ENCODE results near the gene OAT.

OAT gene

GRCh38 chr10:124403548-124403947 lies 15.2 kb downstream of the OAT start:
- H3K4me3 Mint-ChIP-seq: no peak overlapping the region
- ATAC-seq (replicated peaks) (peak; percentile 98 to 100), DNase-seq (no peak)
- H3K27ac Mint-ChIP-seq: no peak overlapping the region
- peaks cover 0 to 2% of the 10 kb centered on the region in 2 donors for H3K9me3 Mint-ChIP-seq
- peaks cover 8 to 9% of the 10 kb centered on the region in 2 donors for H3K4me1 Mint-ChIP-seq
- no peaks in the 10 kb centered on the region for H3K27me3 Mint-ChIP-seq
- H3K36me3 Mint-ChIP-seq: peaks cover 16 to 30% of the 10 kb centered on the region in 2 donors

- Mint-ChIP-seq H3K9me3 (peaks cover 0 to 2% of the 10 kb centered on the region in 2 donors), H3K36me3 (peaks cover 12 to 25% of the 10 kb centered on the region in 2 donors), H3K27me3 (no peaks in the 10 kb centered on the region), H3K4me3 (no peak overlapping the region), H3K27ac (no peak overlapping the region), H3K4me1 (peaks cover 8 to 9% of the 10 kb centered on the region in 2 donors)
- ATAC-seq (replicated peaks) (no peak), DNase-seq (no peak)
Observed at GRCh38 chr10:124402273-124402672, 16.4 kb downstream of the OAT start.

DNA sequence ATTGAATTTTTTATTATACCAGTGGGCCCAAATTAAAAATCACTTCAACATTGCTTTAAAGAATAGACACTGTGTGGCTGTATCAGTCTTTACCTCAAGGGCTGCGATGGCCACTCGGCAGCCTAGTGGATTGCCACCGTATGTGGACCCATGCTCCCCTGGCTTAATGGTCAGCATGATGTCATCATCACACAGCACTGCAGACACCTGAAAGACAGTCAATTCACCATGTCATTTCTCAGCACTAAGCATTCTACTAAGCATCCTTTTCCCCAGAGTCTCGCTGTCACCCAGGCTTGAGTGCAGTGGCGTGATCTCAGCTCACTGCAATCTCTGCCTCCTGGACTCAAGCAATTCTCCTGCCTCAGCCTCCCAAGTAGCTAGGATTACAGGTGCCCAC lies 17.1 kb downstream of the OAT start:
- H3K4me3 Mint-ChIP-seq: no peak overlapping the region
- H3K4me1 Mint-ChIP-seq: peaks cover 8 to 9% of the 10 kb centered on the region in 2 donors
- no peak overlapping the region for H3K27ac Mint-ChIP-seq
- ATAC-seq (replicated peaks) (no peak), DNase-seq (no peak)
- no peaks in the 10 kb centered on the region for H3K27me3 Mint-ChIP-seq
- H3K36me3 Mint-ChIP-seq: peaks cover 12 to 22% of the 10 kb centered on the region in 2 donors
- peaks cover 0 to 2% of the 10 kb centered on the region in 2 donors for H3K9me3 Mint-ChIP-seq

GRCh38 chr10:124394583-124394982 lies 24.1 kb downstream of the OAT start:
- no peak overlapping the region for H3K27ac Mint-ChIP-seq

GRCh38 chr10:124392626-124393342 lies 25.9 kb downstream of the OAT start:
- Mint-ChIP-seq H3K9me3 (peaks cover 0 to 4% of the 10 kb centered on the region in 2 donors), H3K4me3 (no peak overlapping the region), H3K36me3 (peaks cover 3 to 8% of the 10 kb centered on the region in 2 donors), H3K27ac (no peak overlapping the region), H3K4me1 (no peaks in the 10 kb centered on the region), H3K27me3 (no peaks in the 10 kb centered on the region)
- ATAC-seq (replicated peaks): no peak
- no peak for DNase-seq

More at GRCh38 chr10:124394583-124394982, 24.1 kb downstream of the OAT start:
- Mint-ChIP-seq H3K36me3 (peaks cover 3 to 8% of the 10 kb centered on the region in 2 donors), H3K4me3 (no peak overlapping the region), H3K9me3 (peaks cover 0 to 4% of the 10 kb centered on the region in 2 donors), H3K4me1 (no peaks in the 10 kb centered on the region), H3K27me3 (no peaks in the 10 kb centered on the region)
- ATAC-seq (replicated peaks): no peak
- DNase-seq: no peak

- Mint-ChIP-seq H3K4me3 (no peak overlapping the region), H3K9me3 (peaks cover 0 to 4% of the 10 kb centered on the region in 2 donors), H3K27ac (no peak overlapping the region), H3K36me3 (peaks cover 3 to 4% of the 10 kb centered on the region in 2 donors), H3K27me3 (no peaks in the 10 kb centered on the region), H3K4me1 (no peaks in the 10 kb centered on the region)
- DNase-seq: no peak
- no peak for ATAC-seq (replicated peaks)
Observed at GRCh38 chr10:124390471-124391187, 28.1 kb downstream of the OAT start.

DNA sequence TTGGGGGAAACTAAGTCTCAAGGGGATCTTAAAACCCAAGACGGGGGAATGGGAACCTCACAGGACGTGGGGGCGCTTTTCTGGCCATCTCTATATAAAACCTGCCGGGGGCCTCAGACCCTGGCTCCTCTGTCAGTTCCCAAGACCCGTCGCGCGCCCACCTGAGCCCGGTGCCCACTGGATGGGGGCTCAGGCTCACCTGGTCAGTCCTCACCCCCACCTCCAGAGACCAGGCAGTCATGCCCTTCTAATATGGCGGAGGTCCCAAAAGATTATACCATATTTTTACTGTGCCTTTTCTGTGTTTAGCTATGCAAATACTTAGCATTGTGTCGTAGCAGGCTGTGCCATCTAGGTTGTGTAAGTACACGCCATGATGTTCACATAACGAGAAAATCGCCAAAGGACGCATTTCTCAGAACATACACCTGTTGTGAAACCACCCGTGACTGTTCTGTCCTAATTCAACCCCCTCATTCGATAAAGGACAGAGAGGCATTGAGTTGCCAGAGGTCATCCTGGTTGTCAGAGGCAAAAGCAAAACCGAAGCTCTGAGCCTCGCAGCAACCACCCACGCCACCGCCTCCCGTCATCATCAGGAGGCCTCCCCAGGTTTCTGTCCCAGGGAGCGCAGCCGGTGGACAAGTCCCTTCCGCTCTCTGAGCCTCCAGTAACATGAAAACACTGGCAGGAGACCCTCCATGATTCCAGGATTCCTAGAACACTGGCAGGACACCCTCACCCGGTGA lies 28.9 kb downstream of the OAT start:
- Mint-ChIP-seq H3K4me1 (no peaks in the 10 kb centered on the region), H3K27ac (peak overlapping the region; percentile 51), H3K9me3 (peaks cover 0 to 4% of the 10 kb centered on the region in 2 donors), H3K36me3 (peaks cover 3 to 4% of the 10 kb centered on the region in 2 donors), H3K4me3 (peak overlapping the region; percentile 52 to 69), H3K27me3 (peaks cover 4% of the 10 kb centered on the region in 2 donors)
- DNase-seq (no peak), ATAC-seq (replicated peaks) (no peak)

GRCh38 chr10:124388823-124389612 lies 29.7 kb downstream of the OAT start:
- Mint-ChIP-seq H3K27ac (peak overlapping the region; percentile 25), H3K4me3 (peak overlapping the region; percentile 52 to 69), H3K9me3 (peaks cover 0 to 4% of the 10 kb centered on the region in 2 donors), H3K27me3 (peaks cover 5 to 9% of the 10 kb centered on the region in 2 donors), H3K36me3 (peaks cover 3 to 4% of the 10 kb centered on the region in 2 donors), H3K4me1 (no peaks in the 10 kb centered on the region)
- DNase-seq: peak; percentile 88
- peak; percentile 94 to 96 for ATAC-seq (replicated peaks)

GRCh38 chr10:124388476-124388822 lies 30.3 kb downstream of the OAT start:
- Mint-ChIP-seq H3K9me3 (peaks cover 0 to 4% of the 10 kb centered on the region in 2 donors), H3K27me3 (peaks cover 7 to 15% of the 10 kb centered on the region in 2 donors), H3K4me1 (no peaks in the 10 kb centered on the region), H3K27ac (no peak overlapping the region), H3K4me3 (peak overlapping the region in 1 of 2 donors; percentile 69), H3K36me3 (peaks cover 0 to 2% of the 10 kb centered on the region in 2 donors)
- DNase-seq (no peak), ATAC-seq (replicated peaks) (no peak)

DNA sequence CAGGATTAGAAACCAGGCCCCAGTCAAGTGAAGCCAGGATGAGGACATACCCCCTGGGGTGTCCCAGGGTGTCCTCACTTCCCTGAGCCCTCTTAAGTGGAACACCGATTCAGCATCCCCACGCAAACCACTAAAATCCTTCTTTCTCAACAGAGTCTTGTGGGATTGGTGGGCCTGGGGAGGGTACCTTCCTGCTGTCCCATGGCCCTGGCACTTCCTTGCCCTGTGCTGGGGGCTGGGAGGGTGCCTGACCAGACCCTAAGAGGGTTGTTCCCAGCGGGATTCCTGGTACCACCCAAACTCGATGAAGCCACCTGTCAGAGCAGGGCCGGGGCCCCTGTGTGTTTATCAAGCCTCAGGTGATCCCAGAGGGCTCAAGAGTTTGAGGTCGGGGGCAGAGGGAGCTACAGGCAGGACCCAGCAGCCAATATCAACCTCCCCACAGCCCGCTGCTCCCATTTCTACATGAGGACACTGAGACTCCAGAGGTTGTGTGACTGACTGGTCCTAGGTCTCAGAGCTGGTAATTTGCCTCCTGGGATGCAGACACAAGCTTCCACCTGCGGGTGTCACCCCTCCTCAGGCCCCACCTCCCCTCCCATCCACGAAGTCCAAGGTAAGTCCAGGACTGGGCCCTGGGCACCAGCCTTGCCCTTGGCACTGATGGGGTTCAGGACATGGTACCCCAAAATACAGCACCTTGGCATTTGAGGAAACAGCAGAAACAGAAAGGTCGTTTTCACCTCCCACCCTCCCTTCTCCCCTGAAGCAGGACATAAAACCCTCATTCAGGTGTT lies 31.4 kb downstream of the OAT start:
- Mint-ChIP-seq H3K36me3 (peaks cover 0 to 1% of the 10 kb centered on the region in 2 donors), H3K4me1 (no peaks in the 10 kb centered on the region), H3K4me3 (no peak overlapping the region), H3K27ac (no peak overlapping the region), H3K9me3 (no peaks in the 10 kb centered on the region), H3K27me3 (peaks cover 11 to 20% of the 10 kb centered on the region in 2 donors)
- DNase-seq: no peak
- ATAC-seq (replicated peaks): no peak

DNA sequence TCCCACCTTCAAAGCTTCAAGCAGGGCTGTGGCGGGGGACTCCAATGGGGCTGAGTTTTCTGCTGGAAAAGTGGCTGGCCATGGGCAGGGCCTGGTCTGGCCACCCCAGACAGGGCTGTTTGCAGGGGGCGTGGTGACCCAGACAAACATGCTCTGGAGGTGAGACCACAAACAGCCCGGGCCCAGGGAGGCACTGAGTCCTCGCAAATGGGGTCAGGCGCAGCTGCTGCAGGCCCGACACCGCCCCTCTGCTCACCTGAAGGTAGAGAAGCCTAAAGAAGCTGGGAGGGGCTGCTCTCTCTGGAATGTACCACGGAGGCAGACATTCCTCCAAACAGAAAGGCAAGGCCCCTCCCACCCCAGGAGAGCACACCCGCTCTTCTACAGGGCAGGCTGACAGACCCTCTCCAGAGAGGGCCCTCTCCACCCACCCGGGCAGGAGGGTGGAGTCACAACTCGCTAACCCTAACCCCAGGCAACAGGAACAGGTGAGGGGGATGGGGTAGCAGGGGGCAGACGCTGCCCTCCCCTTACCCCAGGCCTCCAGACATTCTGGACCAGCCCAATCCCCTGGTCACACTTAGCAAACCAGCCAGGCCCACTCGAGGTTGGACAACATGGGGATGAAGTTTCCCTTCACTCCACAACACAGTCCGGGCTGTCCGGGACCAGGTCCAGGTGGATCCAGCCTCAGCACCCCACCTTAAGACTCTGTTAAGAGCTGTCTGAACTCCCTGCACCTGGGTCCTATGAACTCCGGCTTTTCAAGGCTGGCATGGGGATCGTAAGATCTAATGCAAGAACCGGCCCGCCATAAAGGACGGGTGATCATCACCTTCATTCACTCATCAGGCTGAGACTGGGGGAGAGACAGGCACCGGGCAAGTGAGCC lies 32.3 kb downstream of the OAT start:
- Mint-ChIP-seq H3K36me3 (peaks cover 0 to 1% of the 10 kb centered on the region in 2 donors), H3K27ac (no peak overlapping the region), H3K9me3 (no peaks in the 10 kb centered on the region), H3K4me3 (no peak overlapping the region), H3K4me1 (no peaks in the 10 kb centered on the region), H3K27me3 (peaks cover 17 to 26% of the 10 kb centered on the region in 2 donors)
- DNase-seq: no peak
- no peak for ATAC-seq (replicated peaks)

- Mint-ChIP-seq H3K27ac (no peak overlapping the region), H3K4me1 (peaks cover 5% of the 10 kb centered on the region in 2 donors), H3K4me3 (no peak overlapping the region), H3K27me3 (peaks cover 25 to 33% of the 10 kb centered on the region in 2 donors), H3K9me3 (no peaks in the 10 kb centered on the region), H3K36me3 (peaks cover 0 to 1% of the 10 kb centered on the region in 2 donors)
- DNase-seq (no peak), ATAC-seq (replicated peaks) (no peak)
Observed at GRCh38 chr10:124385627-124386185, 33.0 kb downstream of the OAT start.
